ENCODE measurements around the gene ORAI2.
A peak's percentile ranks its signal among the peaks of the same experiment; 100 is the strongest.

The ORAI2 gene

GRCh38 chr7:102425639-102426267 lies 7.6 kb upstream of the ORAI2 start:
- peaks cover 37% of the 10 kb centered on the region for H3K36me3 Mint-ChIP-seq (ENCODE audit: low read depth)
- peak overlapping the region; percentile 87 for H3K4me3 Mint-ChIP-seq
- H3K9me3 Mint-ChIP-seq: no peaks in the 10 kb centered on the region
- H3K27ac Mint-ChIP-seq: peak overlapping the region; percentile 100
- H3K4me1 Mint-ChIP-seq (ENCODE audit: low read depth): peaks cover 58% of the 10 kb centered on the region
- no peaks in the 10 kb centered on the region for H3K27me3 Mint-ChIP-seq (ENCODE audit: low read depth)

GRCh38 chr7:102426268-102427018 lies 6.9 kb upstream of the ORAI2 start:
- H3K27ac Mint-ChIP-seq: peak overlapping the region; percentile 100
- no peaks in the 10 kb centered on the region for H3K9me3 Mint-ChIP-seq
- no peaks in the 10 kb centered on the region for H3K27me3 Mint-ChIP-seq (ENCODE audit: low read depth)
- peaks cover 33% of the 10 kb centered on the region for H3K36me3 Mint-ChIP-seq (ENCODE audit: low read depth)
- peaks cover 57% of the 10 kb centered on the region for H3K4me1 Mint-ChIP-seq (ENCODE audit: low read depth)
- peak overlapping the region; percentile 87 for H3K4me3 Mint-ChIP-seq

DNA sequence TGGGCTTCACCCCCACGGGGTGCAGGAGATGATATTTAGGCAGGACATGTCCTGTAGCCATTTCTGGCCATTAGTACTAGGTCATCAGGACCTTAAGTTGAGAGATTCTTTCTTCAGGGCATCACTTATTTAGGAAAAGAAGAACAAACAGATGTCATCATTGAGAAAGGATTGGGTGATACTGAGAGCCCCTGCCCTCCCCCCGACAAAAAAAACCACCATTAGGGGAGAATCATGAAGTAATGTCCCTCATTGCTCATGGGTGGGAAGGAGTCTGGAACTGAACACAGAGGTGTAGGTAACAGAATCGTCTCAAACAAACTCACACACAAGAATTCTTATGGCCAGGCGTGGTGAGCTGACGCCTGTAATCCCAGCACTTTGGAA lies 6.4 kb upstream of the ORAI2 start:
- peak overlapping the region; percentile 87 for H3K4me3 Mint-ChIP-seq
- H3K36me3 Mint-ChIP-seq (ENCODE audit: low read depth): peaks cover 33% of the 10 kb centered on the region
- H3K9me3 Mint-ChIP-seq: no peaks in the 10 kb centered on the region
- no peaks in the 10 kb centered on the region for H3K27me3 Mint-ChIP-seq (ENCODE audit: low read depth)
- peak overlapping the region; percentile 100 for H3K27ac Mint-ChIP-seq
- peaks cover 63% of the 10 kb centered on the region for H3K4me1 Mint-ChIP-seq (ENCODE audit: low read depth)

GRCh38 chr7:102429141-102429899 lies 4.1 kb upstream of the ORAI2 start:
- Mint-ChIP-seq H3K36me3 (ENCODE audit: low read depth) (peaks cover 31% of the 10 kb centered on the region), H3K27me3 (ENCODE audit: low read depth) (no peaks in the 10 kb centered on the region), H3K4me1 (ENCODE audit: low read depth) (peaks cover 64% of the 10 kb centered on the region), H3K4me3 (peak overlapping the region; percentile 34), H3K27ac (peak overlapping the region; percentile 96), H3K9me3 (no peaks in the 10 kb centered on the region)

- H3K4me3 Mint-ChIP-seq: peak overlapping the region; percentile 75
- H3K27ac Mint-ChIP-seq: peak overlapping the region; percentile 96
- H3K4me1 Mint-ChIP-seq (ENCODE audit: low read depth): peaks cover 54% of the 10 kb centered on the region
- H3K9me3 Mint-ChIP-seq: no peaks in the 10 kb centered on the region
- H3K36me3 Mint-ChIP-seq (ENCODE audit: low read depth): peaks cover 13% of the 10 kb centered on the region
- H3K27me3 Mint-ChIP-seq (ENCODE audit: low read depth): no peaks in the 10 kb centered on the region
Measured at GRCh38 chr7:102431617-102432298, 1.6 kb upstream of the ORAI2 start.

DNA sequence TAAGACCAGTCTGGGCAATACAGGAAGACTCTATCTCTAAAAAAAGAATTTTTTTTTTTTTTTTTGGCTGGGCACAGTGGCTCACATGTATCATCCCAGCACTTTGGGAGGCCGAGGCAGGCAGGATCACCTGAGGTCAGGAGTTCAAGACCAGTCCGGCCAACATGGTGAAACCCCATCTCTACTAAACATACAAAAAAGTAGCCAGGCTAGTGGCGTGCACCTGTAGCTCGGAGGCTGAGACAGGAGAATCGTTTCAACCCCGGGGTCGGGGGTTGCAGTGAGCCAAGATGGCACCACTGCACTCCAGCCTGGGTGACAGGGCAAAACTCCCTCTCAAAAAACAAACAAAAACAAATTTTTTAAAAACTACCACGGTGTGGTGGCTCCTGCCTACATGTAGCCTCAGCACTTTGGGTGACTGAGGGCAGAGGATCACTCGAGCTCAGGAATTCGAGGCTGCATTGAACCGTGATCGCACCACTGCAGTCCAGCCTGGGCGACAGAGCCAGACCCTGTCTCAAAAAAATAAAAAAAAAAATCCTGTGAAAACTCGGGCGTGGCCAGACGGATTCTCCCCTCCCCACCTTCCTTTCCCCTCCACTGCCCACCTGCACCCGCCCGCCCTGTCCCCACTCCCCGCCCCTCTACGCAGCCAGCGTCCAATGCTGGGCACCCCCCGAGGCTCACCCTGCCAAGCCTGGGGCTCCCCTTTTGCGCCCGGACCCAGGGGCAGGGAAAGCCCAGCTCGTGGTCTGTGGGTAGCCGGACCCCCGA lies 745 bp upstream of the ORAI2 start:
- H3K9me3 Mint-ChIP-seq: no peaks in the 10 kb centered on the region
- peak overlapping the region; percentile 75 for H3K4me3 Mint-ChIP-seq
- peaks cover 48% of the 10 kb centered on the region for H3K4me1 Mint-ChIP-seq (ENCODE audit: low read depth)
- H3K27ac Mint-ChIP-seq: peak overlapping the region; percentile 96
- peaks cover 11% of the 10 kb centered on the region for H3K36me3 Mint-ChIP-seq (ENCODE audit: low read depth)
- H3K27me3 Mint-ChIP-seq (ENCODE audit: low read depth): no peaks in the 10 kb centered on the region

- Mint-ChIP-seq H3K27me3 (ENCODE audit: low read depth) (no peaks in the 10 kb centered on the region), H3K4me1 (ENCODE audit: low read depth) (peaks cover 43% of the 10 kb centered on the region), H3K36me3 (ENCODE audit: low read depth) (peaks cover 11% of the 10 kb centered on the region), H3K4me3 (peak overlapping the region; percentile 90), H3K9me3 (no peaks in the 10 kb centered on the region), H3K27ac (peak overlapping the region; percentile 81)
Measured at GRCh38 chr7:102434039-102434486, 688 bp downstream of the ORAI2 start.

GRCh38 chr7:102436118-102436517 lies 2.7 kb downstream of the ORAI2 start:
- H3K36me3 Mint-ChIP-seq (ENCODE audit: low read depth): peaks cover 8% of the 10 kb centered on the region
- no peak overlapping the region for H3K27ac Mint-ChIP-seq
- H3K27me3 Mint-ChIP-seq (ENCODE audit: low read depth): no peaks in the 10 kb centered on the region

DNA sequence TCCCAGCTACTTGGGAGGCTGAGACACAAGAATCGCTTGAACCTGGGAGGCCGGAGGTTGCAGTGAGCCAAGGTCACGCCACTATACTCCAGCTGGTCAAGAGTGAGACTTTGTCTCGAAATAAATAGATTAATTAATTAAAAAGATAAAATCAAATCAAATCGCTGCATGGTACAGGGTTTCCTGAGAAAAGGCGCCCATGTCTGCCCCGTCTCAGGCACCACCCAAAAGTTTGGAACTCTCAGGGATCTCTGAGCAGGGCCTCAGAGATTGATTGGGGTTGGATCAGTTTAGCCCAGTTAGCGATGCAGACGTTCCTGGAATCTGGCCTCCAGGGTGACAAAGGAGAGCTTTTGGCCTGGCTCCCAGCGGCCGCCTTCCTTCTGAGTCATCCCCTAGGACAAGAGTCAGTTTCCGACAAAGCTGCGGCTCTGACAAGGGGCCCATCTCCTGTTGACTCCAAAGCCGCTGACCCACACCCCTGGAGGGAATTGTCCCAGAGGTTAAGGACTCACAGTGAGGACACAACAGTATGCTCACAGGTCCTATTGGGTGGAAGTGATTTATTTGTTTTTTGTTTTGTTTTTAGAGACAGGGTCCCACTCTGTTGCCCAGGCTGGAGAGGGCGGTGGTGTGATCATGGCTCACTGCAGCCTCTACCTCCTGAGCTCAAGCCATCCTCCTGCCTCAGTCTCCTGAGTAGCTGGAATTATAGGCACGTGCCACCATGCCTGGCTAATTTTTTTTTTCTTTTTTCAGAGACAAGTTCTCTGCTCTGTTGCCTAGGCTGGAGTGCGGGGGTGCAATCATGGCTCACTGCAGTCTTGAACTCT lies 6.8 kb downstream of the ORAI2 start:
- Mint-ChIP-seq H3K36me3 (ENCODE audit: low read depth) (peaks cover 14% of the 10 kb centered on the region), H3K27ac (no peak overlapping the region), H3K4me3 (no peak overlapping the region), H3K9me3 (no peaks in the 10 kb centered on the region), H3K27me3 (ENCODE audit: low read depth) (no peaks in the 10 kb centered on the region), H3K4me1 (ENCODE audit: low read depth) (peaks cover 11% of the 10 kb centered on the region)

More at GRCh38 chr7:102436118-102436517, 2.7 kb downstream of the ORAI2 start:
- peak overlapping the region; percentile 56 for H3K4me3 Mint-ChIP-seq
- peaks cover 27% of the 10 kb centered on the region for H3K4me1 Mint-ChIP-seq (ENCODE audit: low read depth)
- no peaks in the 10 kb centered on the region for H3K9me3 Mint-ChIP-seq

GRCh38 chr7:102444961-102445673 lies 11.7 kb downstream of the ORAI2 start:
- Mint-ChIP-seq H3K4me3 (no peak overlapping the region), H3K9me3 (no peaks in the 10 kb centered on the region), H3K27ac (peak overlapping the region; percentile 18), H3K4me1 (ENCODE audit: low read depth) (peaks cover 2% of the 10 kb centered on the region), H3K27me3 (ENCODE audit: low read depth) (no peaks in the 10 kb centered on the region), H3K36me3 (ENCODE audit: low read depth) (peaks cover 17% of the 10 kb centered on the region)

GRCh38 chr7:102445674-102446071 lies 12.3 kb downstream of the ORAI2 start:
- Mint-ChIP-seq H3K36me3 (ENCODE audit: low read depth) (peaks cover 17% of the 10 kb centered on the region), H3K9me3 (no peaks in the 10 kb centered on the region), H3K27me3 (ENCODE audit: low read depth) (no peaks in the 10 kb centered on the region), H3K4me3 (no peak overlapping the region), H3K4me1 (ENCODE audit: low read depth) (peaks cover 2% of the 10 kb centered on the region), H3K27ac (peak overlapping the region; percentile 1)

DNA sequence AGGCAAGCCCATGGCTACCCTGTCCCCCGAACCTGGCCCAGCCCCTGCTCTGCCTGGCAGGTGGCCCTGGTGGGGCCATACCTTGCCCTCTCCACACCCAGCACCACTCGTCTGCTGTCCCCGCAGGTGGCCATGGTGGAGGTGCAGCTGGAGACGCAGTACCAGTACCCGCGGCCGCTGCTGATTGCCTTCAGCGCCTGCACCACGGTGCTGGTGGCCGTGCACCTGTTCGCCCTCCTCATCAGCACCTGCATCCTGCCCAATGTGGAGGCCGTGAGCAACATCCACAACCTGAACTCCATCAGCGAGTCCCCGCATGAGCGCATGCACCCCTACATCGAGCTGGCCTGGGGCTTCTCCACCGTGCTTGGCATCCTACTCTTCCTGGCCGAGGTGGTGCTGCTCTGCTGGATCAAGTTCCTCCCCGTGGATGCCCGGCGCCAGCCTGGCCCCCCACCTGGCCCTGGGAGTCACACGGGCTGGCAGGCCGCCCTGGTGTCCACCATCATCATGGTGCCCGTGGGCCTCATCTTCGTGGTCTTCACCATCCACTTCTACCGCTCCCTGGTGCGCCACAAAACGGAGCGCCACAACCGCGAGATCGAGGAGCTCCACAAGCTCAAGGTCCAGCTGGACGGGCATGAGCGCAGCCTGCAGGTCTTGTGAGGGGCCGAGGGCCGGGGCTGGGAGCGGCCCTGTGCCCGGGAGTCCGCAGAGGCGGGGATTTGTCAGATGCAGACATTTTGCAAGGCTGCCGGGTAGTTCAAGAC lies 13.2 kb downstream of the ORAI2 start:
- Mint-ChIP-seq H3K4me1 (ENCODE audit: low read depth) (peaks cover 2% of the 10 kb centered on the region), H3K36me3 (ENCODE audit: low read depth) (peaks cover 16% of the 10 kb centered on the region), H3K4me3 (no peak overlapping the region)

More for the DNA sequence above, 13.2 kb downstream of the ORAI2 start:
- Mint-ChIP-seq H3K27ac (no peak overlapping the region), H3K9me3 (no peaks in the 10 kb centered on the region), H3K27me3 (ENCODE audit: low read depth) (no peaks in the 10 kb centered on the region)

Measured in T-helper 1 cell treated with Interleukin-12 subunit alpha and Interleukin-12 subunit beta and Interleukin-4 antibody, amounts not matched to agents 30 μg/mL and 1 μg/mL, for 36 hours (primary cell).